GM06990 (cell line): Measurements from ENCODE around the gene MXD3.
A peak's percentile ranks its signal among the peaks of the same experiment; 100 is the strongest.

Experiments used
- DNase-seq: peaks from one replicate; pipeline ENCODE4 v3.0.0-alpha.2; 2011; ENCODE audit not compliant: insufficient read length; ENCODE audit errors: extremely low read depth
- H3K27me3 ChIP-seq: replicated peaks from 2 replicates; pipeline ENCODE4 v1.6.0; 2011; ENCODE audit warnings: low read length; ENCODE audit not compliant: control insufficient read depth, insufficient read depth
- H3K36me3 ChIP-seq: 2 replicates; pipeline ENCODE4 v1.5.1; 2011; ENCODE audit warnings: low read length; ENCODE audit not compliant: control insufficient read depth, insufficient read depth
- H3K4me3 ChIP-seq: replicated peaks from 2 replicates; pipeline ENCODE4 v1.5.1; 2011; ENCODE audit warnings: low read depth, mild to moderate bottlenecking, control low read depth, low read length
- CTCF ChIP-seq: IDR thresholded peaks from 2 replicates; pipeline ENCODE4 v1.5.1; 2011; ENCODE audit warnings: low read length, control low read depth, mild to moderate bottlenecking, inconsistent platforms; ENCODE audit not compliant: insufficient read depth, poor library complexity, severe bottlenecking

MXD3 gene

GRCh38 chr5:177339107-177339638, 27.5 kb upstream of the MXD3 start:
- Histone ChIP-seq H3K36me3 (peaks cover 46% of the 10 kb centered on the region), H3K27me3 (no peaks in the 10 kb centered on the region), H3K4me3 (no peak overlapping the region)
- DNase-seq: no peak
- TF ChIP-seq CTCF: no peak

- Histone ChIP-seq H3K27me3 (no peaks in the 10 kb centered on the region), H3K36me3 (peaks cover 49% of the 10 kb centered on the region), H3K4me3 (no peak overlapping the region)
- TF ChIP-seq CTCF: no peak
- no peak for DNase-seq
Measured at GRCh38 chr5:177338251-177339106, 26.8 kb upstream of the MXD3 start.

- H3K27me3 ChIP-seq: no peaks in the 10 kb centered on the region
- no peak for DNase-seq
- no peak for TF ChIP-seq CTCF
- H3K4me3 ChIP-seq: no peak overlapping the region
- peaks cover 51% of the 10 kb centered on the region for H3K36me3 ChIP-seq
Measured at GRCh38 chr5:177336603-177337494, 25.2 kb upstream of the MXD3 start.

- DNase-seq: no peak
- TF ChIP-seq CTCF: peak; percentile 49
- Histone ChIP-seq H3K27me3 (no peaks in the 10 kb centered on the region), H3K36me3 (peaks cover 55% of the 10 kb centered on the region), H3K4me3 (no peak overlapping the region)
Measured at GRCh38 chr5:177336112-177336511, 24.4 kb upstream of the MXD3 start.

GRCh38 chr5:177335701-177336065, 24.0 kb upstream of the MXD3 start:
- peaks cover 59% of the 10 kb centered on the region for H3K36me3 ChIP-seq
- H3K27me3 ChIP-seq: no peaks in the 10 kb centered on the region
- TF ChIP-seq CTCF: no peak
- no peak for DNase-seq
- H3K4me3 ChIP-seq: no peak overlapping the region
